ENCODE data around the gene CHP1.
"Not testable (repeated sequence)": the region's sequence is repeated elsewhere in the genome, so short reads cannot be mapped to it uniquely, and the experiment has no call there.

CHP1 gene

DNA sequence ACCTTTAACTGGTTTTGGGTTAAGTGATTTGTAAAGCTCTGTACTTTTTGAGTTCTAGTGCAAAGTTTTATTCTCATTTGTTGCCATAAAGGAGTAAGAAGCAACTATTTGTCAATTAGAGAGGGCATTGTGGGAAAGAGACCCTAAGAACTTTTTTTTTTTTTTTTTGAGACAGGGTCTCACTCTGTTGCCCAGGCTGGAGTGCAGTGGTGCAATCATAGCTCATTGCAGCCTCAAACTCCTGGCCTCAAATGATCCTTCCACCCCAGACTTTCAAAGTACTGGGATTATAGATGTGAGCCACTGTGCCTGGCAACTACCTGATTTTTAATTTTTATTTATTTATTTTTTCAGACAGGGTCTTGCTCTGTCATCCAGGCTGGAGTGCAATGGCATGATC, 4.9 kb downstream of the CHP1 start:
- Mint-ChIP-seq H3K27ac (no peak overlapping the region), H3K4me1 (peaks cover 31% of the 10 kb centered on the region), H3K4me3 (no peak overlapping the region), H3K9me3 (no peaks in the 10 kb centered on the region), H3K36me3 (peaks cover 5% of the 10 kb centered on the region), H3K27me3 (no peaks in the 10 kb centered on the region)
- ATAC-seq, result no peak

DNA sequence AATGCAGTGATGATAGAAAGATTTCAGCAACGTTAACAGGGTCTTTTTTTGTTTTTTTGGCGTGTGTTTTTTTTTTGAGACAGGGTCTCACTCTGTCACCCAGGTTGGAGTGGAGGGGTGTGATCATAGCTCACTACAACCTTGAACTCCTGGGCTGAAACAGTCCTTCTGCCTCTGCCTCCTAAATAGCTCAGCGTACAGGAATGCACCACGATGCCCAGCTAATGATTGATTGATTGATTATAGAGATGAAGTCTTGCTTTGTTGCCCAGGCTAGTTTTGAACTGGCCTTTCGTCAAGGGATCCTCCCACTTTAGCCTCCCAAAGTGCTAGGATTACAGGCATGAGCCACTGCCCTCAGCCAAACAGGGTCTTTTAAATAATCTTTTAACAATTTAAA, 7.0 kb downstream of the CHP1 start:
- ATAC-seq, result no peak
- H3K27me3 Mint-ChIP-seq, result no peaks in the 10 kb centered on the region
- H3K4me1 Mint-ChIP-seq, result peaks cover 15% of the 10 kb centered on the region
- H3K9me3 Mint-ChIP-seq, result no peaks in the 10 kb centered on the region
- H3K27ac Mint-ChIP-seq, result no peak overlapping the region
- H3K4me3 Mint-ChIP-seq, result no peak overlapping the region
- peaks cover 8% of the 10 kb centered on the region for H3K36me3 Mint-ChIP-seq

DNA sequence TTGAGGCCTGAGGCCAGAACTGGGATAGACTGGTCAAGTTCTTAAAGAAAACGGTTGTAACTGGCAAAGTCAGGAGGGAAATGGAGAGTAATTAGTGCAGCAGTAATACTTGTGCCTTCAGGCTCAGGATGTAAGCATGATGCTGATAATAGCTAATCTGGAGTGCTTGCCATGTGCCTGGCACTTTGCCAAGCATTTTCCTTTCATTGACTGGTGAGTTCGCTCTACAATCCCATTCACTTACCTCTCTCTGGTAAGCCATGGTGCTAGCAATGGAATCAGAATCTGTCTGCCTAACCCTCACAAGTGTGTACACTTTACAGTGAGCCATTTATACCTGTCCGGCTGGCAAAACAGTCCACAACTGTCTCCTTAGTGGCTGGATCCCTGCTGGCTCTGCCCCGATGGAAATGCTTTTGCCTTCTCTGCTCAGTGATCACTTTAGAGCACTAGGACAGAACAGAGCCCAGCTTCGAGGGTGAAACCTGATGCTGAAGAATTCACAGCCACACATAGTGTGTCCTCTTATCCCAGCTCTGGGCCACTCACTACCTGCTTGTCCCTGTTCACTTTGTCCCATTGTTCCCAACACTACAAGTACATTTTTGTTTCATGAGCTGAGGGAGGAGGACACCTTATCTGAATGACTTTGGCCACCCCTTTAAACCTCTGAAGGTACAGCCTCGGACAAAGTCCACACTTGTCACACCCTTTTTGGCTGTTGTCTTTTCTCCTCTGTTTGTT, 10.3 kb downstream of the CHP1 start:
- Mint-ChIP-seq H3K27ac (no peak overlapping the region), H3K4me3 (no peak overlapping the region), H3K4me1 (peaks cover 7% of the 10 kb centered on the region), H3K9me3 (no peaks in the 10 kb centered on the region), H3K27me3 (no peaks in the 10 kb centered on the region), H3K36me3 (peaks cover 26% of the 10 kb centered on the region)
- ATAC-seq, result no peak

DNA sequence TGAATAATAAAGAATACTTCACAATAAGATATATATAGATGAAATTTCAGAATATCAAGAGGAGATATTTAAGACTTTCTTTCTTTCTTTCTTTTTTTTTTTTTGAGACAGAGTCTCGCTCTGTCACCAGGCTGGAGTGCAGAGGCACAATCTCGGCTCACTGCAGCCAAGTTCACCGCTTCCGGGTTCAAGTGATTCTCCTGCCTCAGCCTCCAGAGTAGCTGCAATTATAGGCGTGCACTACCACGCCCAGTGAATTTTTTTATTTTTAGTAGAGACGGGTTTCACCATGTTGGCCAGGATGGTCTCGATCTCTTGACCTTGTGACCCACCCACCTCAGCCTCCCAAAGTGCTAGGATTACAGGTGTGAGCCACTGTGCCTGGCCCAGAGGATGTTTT, 19.7 kb downstream of the CHP1 start:
- H3K4me1 Mint-ChIP-seq, H3K9me3 Mint-ChIP-seq, ATAC-seq, H3K27ac Mint-ChIP-seq, H3K36me3 Mint-ChIP-seq, H3K27me3 Mint-ChIP-seq, H3K4me3 Mint-ChIP-seq: not testable (repeated sequence)

DNA sequence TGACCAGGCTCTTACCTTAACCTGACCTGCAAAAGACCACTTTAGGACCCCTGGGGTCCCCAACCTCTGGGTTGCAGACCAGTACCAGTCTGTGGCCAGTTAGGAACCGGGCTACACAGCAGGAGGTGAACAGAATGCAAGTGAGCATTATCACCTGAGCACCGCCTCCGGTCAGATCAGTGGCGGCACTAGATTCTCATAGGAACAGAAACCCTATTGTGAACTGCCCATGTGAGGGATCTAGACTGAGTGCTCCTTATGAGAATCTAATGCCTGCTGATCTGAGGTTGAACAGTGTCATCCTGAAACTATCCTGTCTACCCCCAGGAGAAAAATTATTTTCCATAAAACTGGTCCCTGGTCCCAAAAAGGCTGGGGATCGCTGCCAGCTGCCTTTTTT, 20.3 kb downstream of the CHP1 start:
- peaks cover 5% of the 10 kb centered on the region for H3K4me1 Mint-ChIP-seq

DNA sequence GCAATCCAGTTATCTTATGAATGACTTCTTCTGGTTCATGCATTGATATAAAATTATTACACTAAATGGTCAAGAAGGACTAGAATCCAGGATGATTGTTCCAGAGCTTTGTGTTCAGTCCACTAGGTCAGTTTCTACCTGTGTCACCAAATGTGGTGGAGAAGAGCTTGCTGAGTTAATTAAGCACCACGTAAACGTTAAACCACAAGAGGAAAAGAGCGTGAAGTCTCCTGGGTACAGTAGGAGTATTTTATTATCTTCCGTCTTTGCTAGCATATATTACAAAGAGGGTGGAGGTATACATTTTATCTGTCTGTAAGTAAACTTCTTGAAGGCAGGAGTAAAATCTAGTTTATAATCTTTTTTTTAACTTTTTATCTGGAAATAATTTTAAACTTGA, 23.5 kb downstream of the CHP1 start:
- H3K4me3 Mint-ChIP-seq, result no peak overlapping the region
- H3K9me3 Mint-ChIP-seq, result no peaks in the 10 kb centered on the region
- H3K36me3 Mint-ChIP-seq, result peaks cover 11% of the 10 kb centered on the region
- no peaks in the 10 kb centered on the region for H3K27me3 Mint-ChIP-seq
- ATAC-seq, result no peak
- no peak overlapping the region for H3K27ac Mint-ChIP-seq
- peaks cover 22% of the 10 kb centered on the region for H3K4me1 Mint-ChIP-seq

More for the DNA sequence above, 20.3 kb downstream of the CHP1 start:
- no peak overlapping the region for H3K27ac Mint-ChIP-seq
- ATAC-seq, result no peak
- H3K36me3 Mint-ChIP-seq, result no peaks in the 10 kb centered on the region
- H3K27me3 Mint-ChIP-seq, result no peaks in the 10 kb centered on the region
- H3K4me3 Mint-ChIP-seq, result no peak overlapping the region
- no peaks in the 10 kb centered on the region for H3K9me3 Mint-ChIP-seq

DNA sequence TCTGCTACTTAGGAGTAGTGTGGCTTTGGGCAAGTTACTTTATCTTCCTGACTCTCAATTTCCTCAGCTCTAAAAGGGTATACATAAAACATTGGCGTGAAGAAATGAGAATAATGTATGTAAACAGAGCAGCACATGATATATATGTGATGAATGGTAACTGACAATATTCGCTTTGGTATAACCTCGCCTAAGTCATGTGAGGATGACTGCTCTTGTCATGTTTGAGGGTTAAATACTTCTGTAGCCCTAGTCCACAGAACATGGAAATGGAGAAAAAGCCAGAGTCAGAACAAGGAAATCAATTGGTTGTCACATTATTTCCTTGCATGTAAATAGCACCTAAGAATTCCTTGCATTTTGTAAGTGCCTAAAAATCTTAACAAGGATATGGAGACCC, 25.0 kb downstream of the CHP1 start:
- Mint-ChIP-seq H3K27me3 (no peaks in the 10 kb centered on the region), H3K9me3 (no peaks in the 10 kb centered on the region), H3K27ac (no peak overlapping the region), H3K4me1 (peaks cover 27% of the 10 kb centered on the region), H3K36me3 (peaks cover 11% of the 10 kb centered on the region), H3K4me3 (no peak overlapping the region)
- no peak for ATAC-seq

DNA sequence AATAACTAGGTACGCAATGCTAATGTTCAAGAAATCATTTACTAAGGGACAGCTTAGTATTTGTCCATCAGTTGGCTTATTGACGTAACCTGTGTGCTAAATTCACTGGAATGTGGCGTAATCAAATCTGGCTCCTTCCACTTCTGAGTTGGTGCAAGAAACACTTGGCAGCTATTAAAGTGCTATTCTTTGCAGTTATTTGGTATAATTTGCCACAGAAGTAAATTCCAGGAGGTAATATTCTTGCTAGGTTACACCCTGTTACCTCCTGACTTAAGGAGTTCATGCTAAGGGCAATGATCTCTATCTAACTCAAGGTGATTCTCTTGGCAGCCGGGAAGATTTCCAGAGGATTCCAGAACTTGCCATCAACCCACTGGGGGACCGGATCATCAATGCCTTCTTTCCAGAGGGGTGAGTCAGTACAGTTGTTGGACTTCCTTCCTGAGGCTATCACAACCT, 25.5 kb downstream of the CHP1 start:
- Mint-ChIP-seq H3K4me3 (no peak overlapping the region), H3K27me3 (no peaks in the 10 kb centered on the region), H3K9me3 (no peaks in the 10 kb centered on the region), H3K4me1 (peaks cover 27% of the 10 kb centered on the region), H3K36me3 (peaks cover 11% of the 10 kb centered on the region), H3K27ac (no peak overlapping the region)
- ATAC-seq, result no peak

DNA sequence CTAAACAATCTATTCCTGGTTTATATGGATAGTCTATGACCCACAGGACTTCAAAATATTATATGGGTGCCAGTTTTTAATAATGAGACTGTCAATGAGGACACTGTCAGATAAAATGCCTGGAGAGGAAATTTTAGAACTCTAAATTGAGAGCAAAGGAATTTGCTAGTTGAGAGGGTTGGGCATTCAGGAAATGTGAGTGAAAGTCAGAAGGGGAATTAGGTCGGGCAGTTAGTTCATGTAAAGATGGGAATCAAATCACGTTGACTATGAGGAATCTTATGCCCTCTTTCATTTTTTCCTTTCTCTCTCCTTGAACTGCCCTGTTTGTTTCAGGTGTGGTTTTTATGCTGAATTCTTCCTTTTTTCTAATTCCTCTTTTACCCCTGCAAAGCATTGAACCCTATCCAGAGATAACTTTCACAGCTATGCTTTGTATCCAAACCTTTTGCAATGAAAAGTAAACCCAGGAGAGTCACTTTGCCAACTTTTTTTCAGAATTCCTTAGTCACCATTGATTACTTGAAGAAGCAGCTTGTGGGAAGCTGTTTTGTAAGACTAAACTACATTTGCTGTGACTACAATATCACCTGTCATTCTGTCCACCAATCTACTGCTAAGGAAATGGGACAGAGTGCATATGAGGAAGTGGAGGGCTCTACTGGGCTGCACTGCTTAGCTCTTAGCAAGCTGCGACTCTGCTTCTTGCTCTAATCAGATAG, 27.8 kb downstream of the CHP1 start:
- ATAC-seq, result peak; percentile 95
- peak overlapping the region; percentile 4 for H3K4me3 Mint-ChIP-seq

DNA sequence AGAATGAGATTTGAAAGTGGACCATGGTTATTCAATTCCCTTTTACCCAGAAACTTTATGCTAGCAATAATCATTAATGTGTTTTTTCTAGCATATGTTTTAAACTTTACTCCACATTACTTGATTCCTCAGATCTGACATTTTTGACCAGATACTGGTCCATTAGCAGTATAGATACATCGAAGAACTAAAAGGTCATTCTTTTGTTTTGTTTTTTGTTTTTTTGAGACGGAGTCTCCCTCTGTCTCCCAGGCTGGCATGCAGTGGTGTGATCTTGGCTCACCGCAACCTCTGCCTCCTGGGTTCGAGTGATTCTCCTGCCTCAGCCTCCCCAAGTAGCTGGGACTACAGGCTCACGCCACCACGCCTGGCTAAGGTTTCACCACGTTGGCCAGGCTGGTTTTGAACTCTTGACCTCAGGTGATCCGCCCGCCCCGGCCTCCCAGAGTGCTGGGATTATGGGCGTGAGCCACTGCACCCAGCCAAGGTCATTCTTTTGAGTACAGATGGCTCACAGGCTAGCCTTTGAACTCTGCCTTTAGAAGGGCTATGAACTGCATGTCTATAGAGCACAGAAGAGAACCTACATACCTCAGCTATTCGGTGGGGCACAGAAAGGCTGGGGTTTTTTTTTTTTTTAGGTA, 28.6 kb downstream of the CHP1 start:
- Mint-ChIP-seq H3K4me3 (no peak overlapping the region), H3K36me3 (peaks cover 28% of the 10 kb centered on the region), H3K27ac (peak overlapping the region; percentile 80), H3K27me3 (no peaks in the 10 kb centered on the region), H3K9me3 (no peaks in the 10 kb centered on the region), H3K4me1 (peaks cover 22% of the 10 kb centered on the region)
- ATAC-seq, result no peak

More for the DNA sequence above, 27.8 kb downstream of the CHP1 start:
- H3K36me3 Mint-ChIP-seq, result peaks cover 24% of the 10 kb centered on the region
- no peaks in the 10 kb centered on the region for H3K9me3 Mint-ChIP-seq
- H3K27ac Mint-ChIP-seq, result peak overlapping the region; percentile 80
- no peaks in the 10 kb centered on the region for H3K27me3 Mint-ChIP-seq
- peaks cover 27% of the 10 kb centered on the region for H3K4me1 Mint-ChIP-seq

DNA sequence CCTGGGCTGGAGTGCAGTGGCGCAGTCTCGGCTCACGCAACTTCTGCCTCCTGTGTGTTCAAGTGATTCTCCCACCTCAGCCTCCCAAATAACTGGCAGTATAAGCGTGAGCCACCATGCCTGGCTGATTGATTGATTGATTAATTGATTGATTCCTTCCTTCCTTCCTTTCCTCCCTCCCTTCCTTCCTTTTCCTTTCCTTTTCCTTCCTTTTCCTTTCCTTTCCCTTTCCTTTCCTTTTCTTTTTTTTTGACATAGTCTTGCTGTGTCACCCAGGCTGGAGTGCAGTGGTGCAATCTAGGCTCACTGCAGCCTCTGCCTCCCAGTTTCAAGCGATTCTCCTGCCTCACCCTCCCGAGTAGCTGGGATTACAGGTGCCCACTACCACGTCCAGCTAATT, 29.9 kb downstream of the CHP1 start:
- Mint-ChIP-seq H3K36me3 (peaks cover 30% of the 10 kb centered on the region), H3K4me1 (peaks cover 22% of the 10 kb centered on the region)
- H3K4me3 Mint-ChIP-seq, H3K9me3 Mint-ChIP-seq, ATAC-seq, H3K27me3 Mint-ChIP-seq, H3K27ac Mint-ChIP-seq: not testable (repeated sequence)

DNA sequence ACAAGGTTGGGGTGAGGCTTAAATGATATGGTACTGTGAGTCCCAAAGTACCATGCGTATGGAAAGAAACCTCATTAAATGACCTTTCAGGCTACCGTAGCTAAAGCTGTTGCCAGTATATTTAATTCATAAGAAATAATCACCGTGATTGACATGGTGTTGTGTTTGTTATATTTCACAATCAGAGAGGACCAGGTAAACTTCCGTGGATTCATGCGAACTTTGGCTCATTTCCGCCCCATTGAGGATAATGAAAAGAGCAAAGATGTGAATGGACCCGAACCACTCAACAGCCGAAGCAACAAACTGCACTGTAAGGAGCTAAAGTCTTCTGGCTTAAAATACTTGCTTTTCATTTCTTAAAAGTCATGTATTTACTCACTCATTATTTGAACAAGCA, 31.5 kb downstream of the CHP1 start:
- Mint-ChIP-seq H3K9me3 (no peaks in the 10 kb centered on the region), H3K4me1 (peaks cover 22% of the 10 kb centered on the region), H3K36me3 (peaks cover 43% of the 10 kb centered on the region), H3K4me3 (no peak overlapping the region), H3K27ac (no peak overlapping the region), H3K27me3 (no peaks in the 10 kb centered on the region)
- ATAC-seq, result no peak

DNA sequence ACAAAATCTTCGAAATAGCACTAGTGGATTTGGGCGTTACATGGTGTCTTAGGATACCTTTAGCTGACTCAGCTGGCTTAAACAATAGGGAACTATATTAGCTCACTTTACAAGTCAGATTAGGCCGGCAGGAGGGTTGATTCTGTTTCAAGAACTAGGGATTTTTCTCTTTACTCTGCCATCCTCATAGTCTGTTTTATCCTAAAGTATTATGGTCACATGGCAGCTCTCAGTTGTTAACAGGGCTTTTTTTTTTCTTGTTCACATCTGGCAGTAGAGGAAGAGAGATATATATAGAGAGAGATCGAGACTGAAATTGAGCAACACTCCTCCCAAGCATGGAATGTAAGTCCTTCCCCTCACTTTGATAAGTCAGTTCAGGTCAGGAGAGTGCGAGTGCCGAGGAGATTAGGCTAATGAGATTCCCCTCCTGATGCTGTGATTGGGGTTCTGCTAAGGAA, 32.9 kb downstream of the CHP1 start:
- Mint-ChIP-seq H3K36me3 (peaks cover 43% of the 10 kb centered on the region), H3K4me3 (no peak overlapping the region), H3K9me3 (no peaks in the 10 kb centered on the region), H3K4me1 (peaks cover 11% of the 10 kb centered on the region), H3K27me3 (no peaks in the 10 kb centered on the region), H3K27ac (no peak overlapping the region)
- ATAC-seq, result no peak

DNA sequence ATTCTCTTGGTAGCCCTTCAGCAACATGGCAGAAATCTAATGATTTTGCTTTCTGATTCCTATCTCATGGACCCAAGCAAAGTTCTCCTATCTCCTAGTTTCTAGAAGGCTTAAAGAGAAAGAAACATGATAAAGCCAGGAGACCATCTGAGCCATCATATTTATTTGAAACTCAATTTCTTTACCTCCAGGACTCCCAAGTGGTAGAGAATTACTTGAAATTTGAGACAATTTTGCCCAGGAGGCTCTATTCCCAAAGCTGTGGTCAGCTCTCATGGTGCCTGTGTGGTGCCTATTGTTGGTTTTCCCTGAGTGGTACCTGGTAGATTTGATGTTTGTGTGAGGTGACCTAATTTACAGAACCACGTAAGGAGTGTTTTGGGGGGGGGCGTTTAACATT, 38.8 kb downstream of the CHP1 start:
- no peaks in the 10 kb centered on the region for H3K4me1 Mint-ChIP-seq
- no peak for ATAC-seq
- H3K4me3 Mint-ChIP-seq, result no peak overlapping the region
- no peaks in the 10 kb centered on the region for H3K27me3 Mint-ChIP-seq
- H3K9me3 Mint-ChIP-seq, result no peaks in the 10 kb centered on the region
- H3K27ac Mint-ChIP-seq, result no peak overlapping the region
- peaks cover 56% of the 10 kb centered on the region for H3K36me3 Mint-ChIP-seq

DNA sequence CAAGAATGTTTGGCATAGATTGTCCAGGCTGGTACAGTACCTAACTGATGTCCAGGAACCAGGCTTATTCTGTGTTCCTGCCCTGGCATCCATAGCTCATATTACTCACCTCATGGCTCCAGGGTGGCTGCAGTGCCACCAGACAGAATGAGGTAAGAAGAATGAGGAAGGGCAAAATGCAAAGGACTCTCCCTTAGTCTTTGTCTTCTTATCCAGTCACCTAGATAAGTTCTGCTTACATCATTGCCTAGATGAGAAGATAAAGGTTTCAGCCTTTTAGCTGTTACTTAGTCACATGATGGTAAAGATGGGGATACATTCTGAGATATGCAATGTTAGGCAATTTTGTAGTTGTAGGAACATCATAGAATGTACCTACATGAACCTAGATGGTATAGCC, 45.8 kb downstream of the CHP1 start:
- no peak overlapping the region for H3K4me3 Mint-ChIP-seq
- ATAC-seq, result no peak
- H3K9me3 Mint-ChIP-seq, result no peaks in the 10 kb centered on the region
- H3K4me1 Mint-ChIP-seq, result no peaks in the 10 kb centered on the region
- H3K27ac Mint-ChIP-seq, result no peak overlapping the region
- peaks cover 34% of the 10 kb centered on the region for H3K36me3 Mint-ChIP-seq
- H3K27me3 Mint-ChIP-seq, result no peaks in the 10 kb centered on the region
